IMR-90 (cell line): Measurements from ENCODE around the gene BEGAIN. TPM values are rescaled to one million over a fixed set of nuclear protein-coding genes. Genes with fewer than 3 reads are reported as not detected.

ENCODE experiments used
- ATAC-seq: fragments of 200-7000 bp; cut with Tn5 transposase; 2 replicates; pipeline ENCODE4 v1.9.1; 2020; ENCODE audit warnings: low read depth, mild to moderate bottlenecking, moderate library complexity
- BruUV-seq: library from RNA; stranded (reverse); fragments of 400-500 nt; replicated peaks from 2 replicates; lab custom pipeline; 2021; lab: Mats Ljungman, UMichigan
- CTCF ChIA-PET: fragments of 300-600 bp; formaldehyde crosslinking; extraction: SDS; loops from one replicate; lab custom pipeline; 2021; ENCODE audit warnings: antibody characterized with exemption; lab: Yijun Ruan, JAX
- POLR2A ChIA-PET: fragments of 300-600 bp; sonication (Branson Sonifier 250); formaldehyde crosslinking; loops from one replicate; lab custom pipeline; 2022; ENCODE audit warnings: antibody characterized with exemption; ENCODE audit not compliant: unreplicated experiment; lab: Charles Lee
- DNase-seq: peaks from one replicate; pipeline ENCODE4 v3.0.0; 2013
- H2AFZ ChIP-seq: replicated peaks from 2 replicates; pipeline ENCODE3; 2013; ENCODE audit warnings: low read length, mild to moderate bottlenecking; ENCODE audit not compliant: poor library complexity
- H2AK5ac ChIP-seq: 2 replicates; pipeline ENCODE4 v1.6.1; 2013; ENCODE audit warnings: low read depth, low read length, inconsistent platforms
- H2AK9ac ChIP-seq: replicated peaks from 2 replicates; pipeline ENCODE3; 2013; ENCODE audit warnings: mild to moderate bottlenecking, low read depth, low read length, moderate library complexity; ENCODE audit not compliant: poor library complexity
- H2BK120ac ChIP-seq: 2 replicates; pipeline ENCODE4 v1.6.1; 2013; ENCODE audit warnings: low read depth, low read length, inconsistent platforms
- H2BK15ac ChIP-seq: 3 replicates; pipeline ENCODE4 v1.6.1; 2013; ENCODE audit warnings: low read depth, low read length, inconsistent platforms
- H2BK20ac ChIP-seq: 2 replicates; pipeline ENCODE4 v1.6.1; 2013; ENCODE audit warnings: low read depth, mild to moderate bottlenecking, inconsistent platforms, low read length, moderate library complexity
- H2BK5ac ChIP-seq: 2 replicates; pipeline ENCODE4 v1.6.1; 2013; ENCODE audit warnings: mild to moderate bottlenecking, low read depth, low read length, inconsistent platforms; ENCODE audit not compliant: poor library complexity, severe bottlenecking
- H3K14ac ChIP-seq: replicated peaks from 2 replicates; pipeline ENCODE4 v1.6.1; 2013; ENCODE audit warnings: low read depth, low read length, inconsistent platforms
- H3K18ac ChIP-seq: 2 replicates; pipeline ENCODE4 v1.6.1; 2013; ENCODE audit warnings: low read depth, low read length, control low read depth
- H3K23ac ChIP-seq: 2 replicates; pipeline ENCODE4 v1.6.1; 2013; ENCODE audit warnings: low read depth, low read length, inconsistent platforms
- H3K27ac ChIP-seq: 2 replicates; pipeline ENCODE4 v1.5.1; 2013; ENCODE audit warnings: mild to moderate bottlenecking, control low read depth, low read length; ENCODE audit not compliant: insufficient read depth
- H3K27me3 ChIP-seq: 2 replicates; pipeline ENCODE4 v1.6.1; 2013; ENCODE audit warnings: low read length; ENCODE audit not compliant: control insufficient read depth, insufficient read depth
- H3K36me3 ChIP-seq: 2 replicates; pipeline ENCODE4 v1.6.1; 2013; ENCODE audit warnings: low read length, mixed read lengths; ENCODE audit not compliant: control insufficient read depth, insufficient read depth
- H3K4ac ChIP-seq: 2 replicates; pipeline ENCODE4 v1.6.1; 2013; ENCODE audit warnings: low read depth, low read length, inconsistent platforms
- H3K4me1 ChIP-seq: 2 replicates; pipeline ENCODE4 v1.6.1; 2013; ENCODE audit warnings: low read length, mixed read lengths; ENCODE audit not compliant: control insufficient read depth, insufficient read depth
- H3K4me2 ChIP-seq: 2 replicates; pipeline ENCODE4 v1.6.1; 2013; ENCODE audit warnings: low read depth, mild to moderate bottlenecking, control low read depth, low read length, moderate library complexity
- H3K4me3 ChIP-seq: 2 replicates; pipeline ENCODE4 v1.5.1; 2013; ENCODE audit warnings: low read depth, mild to moderate bottlenecking, control low read depth, low read length, moderate library complexity; ENCODE audit not compliant: insufficient read depth
- H3K56ac ChIP-seq: 2 replicates; pipeline ENCODE4 v1.6.1; 2013; ENCODE audit warnings: low read length, inconsistent platforms; ENCODE audit not compliant: insufficient read depth; ENCODE audit errors: extremely low read depth
- H3K79me1 ChIP-seq, 2 experiments: 2 replicates each; pipeline ENCODE4 v1.6.1; 2013; ENCODE audit warnings: low read length in 2 of 2, inconsistent platforms in 1 of 2, low read depth in 1 of 2
- H3K9ac ChIP-seq: 2 replicates; pipeline ENCODE4 v1.6.1; 2013; ENCODE audit warnings: low read depth, low read length, control low read depth
- H3K9me1 ChIP-seq: 2 replicates; pipeline ENCODE4 v1.6.1; 2013; ENCODE audit warnings: low read length, inconsistent platforms; ENCODE audit not compliant: insufficient read depth
- H3K9me3 ChIP-seq: 2 replicates; pipeline ENCODE4 v1.6.1; 2013; ENCODE audit warnings: low read length; ENCODE audit not compliant: control insufficient read depth, insufficient read depth
- H4K20me1 ChIP-seq: 2 replicates; pipeline ENCODE4 v1.6.1; 2013; ENCODE audit warnings: low read length, inconsistent platforms; ENCODE audit not compliant: insufficient read depth
- H4K5ac ChIP-seq: 2 replicates; pipeline ENCODE4 v1.6.1; 2013; ENCODE audit warnings: mild to moderate bottlenecking, low read depth, low read length, control low read depth
- H4K8ac ChIP-seq, 2 experiments: 2 replicates each; pipeline ENCODE4 v1.6.1; 2013; ENCODE audit warnings: low read depth in 2 of 2, low read length in 2 of 2, control low read depth in 1 of 2, inconsistent platforms in 1 of 2
- H4K91ac ChIP-seq: 2 replicates; pipeline ENCODE4 v1.6.1; 2013; ENCODE audit warnings: low read depth, low read length, inconsistent platforms; ENCODE audit not compliant: insufficient read depth
- BHLHE40 ChIP-seq: fragments of 150-350 bp; IDR thresholded peaks from 2 replicates; pipeline ENCODE4 v1.6.1; 2016; ENCODE audit warnings: mild to moderate bottlenecking, low read depth, low read length
- CEBPB ChIP-seq: IDR thresholded peaks from 2 replicates; pipeline ENCODE4 v1.6.1; 2012; ENCODE audit warnings: low read depth, low read length, improper control_type of control experiment
- CHD1 ChIP-seq: IDR thresholded peaks from 2 replicates; pipeline ENCODE4 v1.6.1; 2012; ENCODE audit warnings: low read depth, low read length, improper control_type of control experiment
- CTCF ChIP-seq: conservative IDR thresholded peaks from 2 replicates; pipeline ENCODE4 v1.5.1; 2012; ENCODE audit warnings: mild to moderate bottlenecking, low read depth, low read length, improper control_type of control experiment
- ELK1 ChIP-seq: fragments of 150-350 bp; IDR thresholded peaks from 2 replicates; pipeline ENCODE4 v1.6.1; 2016; ENCODE audit warnings: low read depth, mild to moderate bottlenecking, low read length, moderate library complexity, borderline replicate concordance
- FOS ChIP-seq: fragments of 150-350 bp; IDR thresholded peaks from 2 replicates; pipeline ENCODE4 v1.6.1; 2016; ENCODE audit warnings: low read depth, low read length
- MAFK ChIP-seq: IDR thresholded peaks from 2 replicates; pipeline ENCODE4 v1.6.1; 2012; ENCODE audit warnings: low read depth, low read length, improper control_type of control experiment
- MAZ ChIP-seq: IDR thresholded peaks from 2 replicates; pipeline ENCODE4 v1.6.1; 2012; ENCODE audit warnings: low read depth, mild to moderate bottlenecking, low read length, improper control_type of control experiment, moderate library complexity, borderline replicate concordance
- MXI1 ChIP-seq: IDR thresholded peaks from 2 replicates; pipeline ENCODE4 v1.6.1; 2012; ENCODE audit warnings: low read depth, mild to moderate bottlenecking, low read length, moderate library complexity, borderline replicate concordance
- NFE2L2 ChIP-seq: fragments of 150-350 bp; IDR thresholded peaks from 2 replicates; pipeline ENCODE4 v1.6.1; 2016; ENCODE audit warnings: low read depth, mild to moderate bottlenecking, low read length
- POLR2A ChIP-seq: IDR thresholded peaks from 2 replicates; pipeline ENCODE4 v1.6.1; 2012; ENCODE audit warnings: mild to moderate bottlenecking, low read depth, low read length
- RAD21 ChIP-seq: IDR thresholded peaks from 2 replicates; pipeline ENCODE4 v1.6.1; 2012; ENCODE audit warnings: low read length, improper control_type of control experiment
- RCOR1 ChIP-seq: IDR thresholded peaks from 2 replicates; pipeline ENCODE4 v1.6.1; 2012; ENCODE audit warnings: mild to moderate bottlenecking, low read length, improper control_type of control experiment; ENCODE audit not compliant: insufficient replicate concordance
- RFX5 ChIP-seq: IDR thresholded peaks from 2 replicates; pipeline ENCODE4 v1.8.0; 2012; ENCODE audit warnings: low read depth, mild to moderate bottlenecking, low read length, moderate library complexity
- SMC3 ChIP-seq: fragments of 150-350 bp; IDR thresholded peaks from 2 replicates; pipeline ENCODE4 v1.6.1; 2016; ENCODE audit warnings: low read depth, mild to moderate bottlenecking, antibody characterized with exemption, low read length, moderate library complexity
- WGBS, 2 experiments: methylation state at CpG; one replicate each; pipeline versions ENCODE4 v1.1.5 to v1.1.7; 2013; ENCODE audit warnings: missing lambda C conversion rate in 2 of 2; ENCODE audit not compliant: insufficient read length in 1 of 2; ENCODE audit errors: extremely low coverage in 2 of 2; 5-methylcytosine and 5-hydroxymethylcytosine counted together
- dilution Hi-C: fragments of 300-500 bp; cut with HindIII; formaldehyde crosslinking; loops from one replicate; pipeline ENCODE4 v1.14.3; 2018; ENCODE audit warnings: low sequenced_read_pairs; ENCODE audit not compliant: unreplicated experiment
- in situ Hi-C: fragments of 300-500 bp; cut with MboI; formaldehyde crosslinking; loops from 3 replicates; pipeline ENCODE4 v1.14.3; 2019; ENCODE audit warnings: low sequenced_read_pairs, inconsistent platforms, mixed read lengths
- intact Hi-C: fragments of 100-400 bp; cut with micrococcal nuclease; formaldehyde crosslinking; loops from 2 replicates; pipeline ENCODE4 v1.10.0; 2022
- polyA plus RNA-seq, 3 experiments: library from polyadenylated mRNA; depleted of rRNA; stranded (reverse); fragments of >200 nt; gene quantifications; 2 replicates each; pipeline ENCODE4 v1.2.3, GENCODE V29; 2012; ENCODE audit warnings: low replicate concordance in 1 of 3
- total RNA-seq: library from RNA; depleted of rRNA; stranded (reverse); fragments of >200 nt; gene quantifications from 2 replicates; pipeline ENCODE4 v1.2.3, GENCODE V29; 2012

Gene BEGAIN
- total and polyA plus RNA-seq, 2 of the 4 experiments (the other 2 are of a cell fraction), result 0.18 to 0.99 TPM

- H2AK9ac ChIP-seq, result no peak overlapping the region
- H4K20me1 ChIP-seq, result no peaks in the 10 kb centered on the region
- H4K91ac ChIP-seq, result no peak overlapping the region
- H3K36me3 ChIP-seq, result no peaks in the 10 kb centered on the region
- H2AK5ac ChIP-seq, result no peak overlapping the region
- no peak overlapping the region for H3K56ac ChIP-seq
- no peak overlapping the region for H2BK20ac ChIP-seq
- H2BK120ac ChIP-seq, result no peak overlapping the region
- no peak overlapping the region for H3K27ac ChIP-seq
- H3K9ac ChIP-seq, result no peak overlapping the region
- DNase-seq, result no peak
- H3K18ac ChIP-seq, result no peak overlapping the region
- in situ Hi-C loops (no loop called here), intact Hi-C loops (no loop called here), dilution Hi-C loops (no loop called here)
- H4K5ac ChIP-seq, result no peak overlapping the region
- no peak overlapping the region for H3K14ac ChIP-seq
- BruUV-seq, result no TSS peak
- no peak overlapping the region for H4K8ac ChIP-seq
- no peak overlapping the region for H3K4me2 ChIP-seq
- H3K9me1 ChIP-seq, result no peaks in the 10 kb centered on the region
- H3K23ac ChIP-seq, result no peak overlapping the region
- no peak overlapping the region for H2BK5ac ChIP-seq
- no peaks in the 10 kb centered on the region for H3K4me1 ChIP-seq
- H2BK15ac ChIP-seq, result no peak overlapping the region
- TF ChIP-seq CHD1, result no peak
- no peak for TF ChIP-seq RAD21
- TF ChIP-seq CEBPB, result no peak
- no peak for TF ChIP-seq RCOR1
- TF ChIP-seq ELK1, result no peak
- TF ChIP-seq MAFK, result no peak
- no peak for TF ChIP-seq SMC3
- no peak for TF ChIP-seq CTCF
- TF ChIP-seq POLR2A, result no peak
- TF ChIP-seq NFE2L2, result no peak
- TF ChIP-seq MAZ, result no peak
- no peak for TF ChIP-seq MXI1
- TF ChIP-seq FOS, result no peak
- no peak for TF ChIP-seq BHLHE40
- TF ChIP-seq RFX5, result no peak
- no peaks in the 10 kb centered on the region for H3K79me1 ChIP-seq
- H3K4me3 ChIP-seq, result no peak overlapping the region
- POLR2A ChIA-PET, result no interaction called here
- peaks cover 27% of the 10 kb centered on the region for H3K27me3 ChIP-seq
- CTCF ChIA-PET, result no interaction called here
- no peak overlapping the region for H3K4ac ChIP-seq
- H2AFZ ChIP-seq, result no peak overlapping the region
- no CpG with 5 or more reads among the region's 4 CpGs for WGBS, 2 experiments
- ATAC-seq, result no peak
- H3K9me3 ChIP-seq, result peaks cover 8% of the 10 kb centered on the region; the same call in 1 of the 2 replicates
These were observed 18.0 kb upstream of the BEGAIN start for GRCh38 chr14:100605230-100605629.
